Measurements from ENCODE around the gene CELA3B. TPM values are rescaled to one million over a fixed set of nuclear protein-coding genes. Genes with fewer than 3 reads are reported as not detected.

Gene CELA3B
- total and polyA plus RNA-seq, 2 of the 13 experiments (the other 11 are each of a cell fraction or from before 2014, with no cell fraction given): 0.34 TPM; not detected in 1

- TF ChIP-seq ZNF687 (CRISPR knock-in tag; IDR thresholded peaks at IDR 0.05): peak; percentile 96
- TF ChIP-seq ZNF891 (CRISPR knock-in tag; IDR thresholded peaks at IDR 0.05): no peak
- TF ChIP-seq KDM2A (CRISPR knock-in tag; IDR thresholded peaks at IDR 0.05; ENCODE audit: borderline replicate concordance, low read depth): peak; percentile 50; the same call in 1 of the 2 replicates
- no peak for TF ChIP-seq ZNF136 (CRISPR knock-in tag; IDR thresholded peaks at IDR 0.05; ENCODE audit: low read depth)
- TF ChIP-seq ZBTB7B (CRISPR knock-in tag; IDR thresholded peaks at IDR 0.05): no peak
- peak; percentile 73; the same call in 1 of the 2 replicates for TF ChIP-seq HOXA3 (CRISPR knock-in tag; IDR thresholded peaks at IDR 0.05)
- no peak for TF ChIP-seq SIX4 (CRISPR knock-in tag; IDR thresholded peaks at IDR 0.05)
- TF ChIP-seq TARDBP (CRISPR knock-in tag; IDR thresholded peaks at IDR 0.05): peak; percentile 77
- TF ChIP-seq RARG (CRISPR knock-in tag; IDR thresholded peaks at IDR 0.05; ENCODE audit: low read depth): no peak
- TF ChIP-seq AGO1 (IDR thresholded peaks at IDR 0.05; ENCODE audit: low read depth, low read length, poor library complexity, severe bottlenecking): no peak
- TF ChIP-seq, protein P1, sequence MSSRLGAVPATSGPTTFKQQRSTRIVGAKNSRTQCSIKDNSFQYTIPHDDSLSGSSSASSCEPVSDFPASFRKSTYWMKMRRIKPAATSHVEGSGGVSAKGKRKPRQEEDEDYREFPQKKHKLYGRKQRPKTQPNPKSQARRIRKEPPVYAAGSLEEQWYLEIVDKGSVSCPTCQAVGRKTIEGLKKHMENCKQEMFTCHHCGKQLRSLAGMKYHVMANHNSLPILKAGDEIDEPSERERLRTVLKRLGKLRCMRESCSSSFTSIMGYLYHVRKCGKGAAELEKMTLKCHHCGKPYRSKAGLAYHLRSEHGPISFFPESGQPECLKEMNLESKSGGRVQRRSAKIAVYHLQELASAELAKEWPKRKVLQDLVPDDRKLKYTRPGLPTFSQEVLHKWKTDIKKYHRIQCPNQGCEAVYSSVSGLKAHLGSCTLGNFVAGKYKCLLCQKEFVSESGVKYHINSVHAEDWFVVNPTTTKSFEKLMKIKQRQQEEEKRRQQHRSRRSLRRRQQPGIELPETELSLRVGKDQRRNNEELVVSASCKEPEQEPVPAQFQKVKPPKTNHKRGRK (CRISPR knock-in tag; IDR thresholded peaks at IDR 0.05): no peak
- no peak for TF ChIP-seq IKZF4 (CRISPR knock-in tag; IDR thresholded peaks at IDR 0.05; ENCODE audit: borderline replicate concordance, low read depth, not compliant biosample characterization)
- 0 out of 2 replicates have a peak, but pooled peaks have one; percentile 32 for TF ChIP-seq THAP11 (CRISPR knock-in tag; IDR thresholded peaks at IDR 0.05)
- peak; percentile 76 for TF ChIP-seq ZFP36L1 (CRISPR knock-in tag; IDR thresholded peaks at IDR 0.05)
- TF ChIP-seq SIX1 (CRISPR knock-in tag; IDR thresholded peaks at IDR 0.05; ENCODE audit: borderline replicate concordance): no peak
- peak; percentile 39; the same call in 1 of the 2 replicates for TF ChIP-seq ZNF792 (CRISPR knock-in tag; IDR thresholded peaks at IDR 0.05)
- no peak for TF ChIP-seq SMARCC2 (IDR thresholded peaks at IDR 0.05)
- no peak for TF ChIP-seq TEAD2 (CRISPR knock-in tag; IDR thresholded peaks at IDR 0.05)
- peak; percentile 89 for TF ChIP-seq MNT (IDR thresholded peaks at IDR 0.05)
- TF ChIP-seq ZHX1 (CRISPR knock-in tag; IDR thresholded peaks at IDR 0.05; ENCODE audit: low read depth): no peak
Observed at GRCh38 chr1:21946836-21947587, 29.8 kb upstream of the CELA3B start (continued).

Measured in HepG2 (cell line).